SH-SY5Y (cell line): ENCODE measurements around the gene IRF8.

Experiments used
- GATA2 ChIP-seq: IDR thresholded peaks from 2 replicates; pipeline ENCODE4 v1.6.1; 2011; ENCODE audit warnings: mild to moderate bottlenecking, low read depth, low read length
- GATA3 ChIP-seq: IDR thresholded peaks from 2 replicates; pipeline ENCODE4 v1.6.1; 2011; ENCODE audit warnings: low read depth, mild to moderate bottlenecking, low read length, moderate library complexity

The IRF8 gene

GRCh38 chr16:85961988-85962915, 63.3 kb downstream of the IRF8 start:
- TF ChIP-seq GATA2 (no peak), GATA3 (no peak)

GRCh38 chr16:85963753-85964285, 64.9 kb downstream of the IRF8 start:
- TF ChIP-seq GATA3 (no peak), GATA2 (no peak)

- TF ChIP-seq GATA2 (no peak), GATA3 (no peak)
These were observed 66.2 kb downstream of the IRF8 start for GRCh38 chr16:85965125-85965524.

- TF ChIP-seq GATA3 = no peak
- TF ChIP-seq GATA2 = no peak
These were observed 68.1 kb downstream of the IRF8 start for GRCh38 chr16:85967111-85967510.

- no peak for TF ChIP-seq GATA2
- TF ChIP-seq GATA3 = no peak
These were observed 69.3 kb downstream of the IRF8 start for GRCh38 chr16:85968041-85968920.

GRCh38 chr16:85969159-85969558, 70.2 kb downstream of the IRF8 start:
- TF ChIP-seq GATA2 (no peak), GATA3 (no peak)

GRCh38 chr16:85969591-85969990, 70.6 kb downstream of the IRF8 start:
- TF ChIP-seq GATA2 (no peak), GATA3 (no peak)

- no peak for TF ChIP-seq GATA2
- TF ChIP-seq GATA3 = no peak
These were observed 71.2 kb downstream of the IRF8 start for GRCh38 chr16:85970016-85970733.

- TF ChIP-seq GATA3 (no peak), GATA2 (no peak)
These were observed 71.8 kb downstream of the IRF8 start for GRCh38 chr16:85970738-85971137.
